ENCODE results near the gene DNASE1L2. TPM values are rescaled to one million over a fixed set of nuclear protein-coding genes. Genes with fewer than 3 reads are reported as not detected.

DNASE1L2 gene
- total and polyA plus RNA-seq, 2 of the 4 experiments (the other 2 are of a cell fraction) = 0.18 to 0.75 TPM

- no TSS peak for BruUV-seq (replicated peaks)
- Histone ChIP-seq H2BK5ac (ENCODE audit: low read depth, low read length, poor library complexity, severe bottlenecking) (no peak overlapping the region), H3K4me3 (ENCODE audit: insufficient read depth, low read depth, low read length) (no peak overlapping the region), H3K79me1 (ENCODE audit: low read depth in 1 of 2, low read length in 2 of 2) (peaks cover 27 to 54% of the 10 kb centered on the region in 2 experiments), H3K14ac (replicated peaks; ENCODE audit: low read depth, low read length) (no peak overlapping the region), H3K36me3 (ENCODE audit: control insufficient read depth, insufficient read depth, low read length) (peaks cover 28% of the 10 kb centered on the region), H3K9me1 (ENCODE audit: insufficient read depth, low read length) (peaks cover 6% of the 10 kb centered on the region; the same call in 1 of the 2 replicates), H3K27ac (ENCODE audit: insufficient read depth, low read length) (no peak overlapping the region), H4K20me1 (ENCODE audit: insufficient read depth, low read length) (peaks cover 16% of the 10 kb centered on the region), H4K8ac (ENCODE audit: low read depth in 2 of 2, low read length in 2 of 2) (no peak overlapping the region), H4K91ac (ENCODE audit: insufficient read depth, low read depth, low read length) (no peak overlapping the region), H2BK20ac (ENCODE audit: low read depth, low read length) (no peak overlapping the region), H3K4me1 (ENCODE audit: control insufficient read depth, insufficient read depth, low read length) (peaks cover 14% of the 10 kb centered on the region), H2BK15ac (ENCODE audit: low read depth, low read length) (no peak overlapping the region), H2AFZ (replicated peaks; ENCODE audit: low read length, poor library complexity) (no peak overlapping the region), H3K27me3 (ENCODE audit: control insufficient read depth, insufficient read depth, low read length) (no peaks in the 10 kb centered on the region), H3K23ac (ENCODE audit: low read depth, low read length) (no peak overlapping the region), H3K18ac (ENCODE audit: low read depth, low read length) (no peak overlapping the region), H3K4ac (ENCODE audit: low read depth, low read length) (no peak overlapping the region), H2AK9ac (replicated peaks; ENCODE audit: low read depth, low read length, poor library complexity) (no peak overlapping the region), H3K56ac (ENCODE audit: extremely low read depth, insufficient read depth, low read length) (no peak overlapping the region), H3K9me3 (ENCODE audit: control insufficient read depth, insufficient read depth, low read length) (no peaks in the 10 kb centered on the region), H3K9ac (ENCODE audit: low read depth, low read length) (no peak overlapping the region), H2BK120ac (ENCODE audit: low read depth, low read length) (no peak overlapping the region), H4K5ac (ENCODE audit: low read depth, low read length) (no peak overlapping the region), H3K4me2 (ENCODE audit: low read depth, low read length) (no peak overlapping the region), H2AK5ac (ENCODE audit: low read depth, low read length) (no peak overlapping the region)
- dilution Hi-C loops (cut with HindIII; ENCODE audit: low sequenced_read_pairs, unreplicated experiment) (no loop called here), intact Hi-C loops (cut with micrococcal nuclease) (no loop called here), in situ Hi-C loops (cut with MboI; ENCODE audit: low sequenced_read_pairs) (no loop called here)
- WGBS, 2 experiments (ENCODE audit: extremely low coverage in 2 of 2, insufficient read length in 1 of 2) = 80% methylated on average over 9 of the region's 29 CpGs; no CpG with 5 or more reads in 1 of the 2 experiments
- ATAC-seq (ENCODE audit: low read depth) (no peak), DNase-seq (no peak)
- CTCF ChIA-PET = no interaction called here
- POLR2A ChIA-PET (ENCODE audit: unreplicated experiment) = no interaction called here
- TF ChIP-seq USF2 (IDR thresholded peaks at IDR 0.05; ENCODE audit: low read depth, low read length) (no peak), BHLHE40 (IDR thresholded peaks at IDR 0.05; ENCODE audit: low read depth, low read length) (no peak), CHD1 (IDR thresholded peaks at IDR 0.05; ENCODE audit: low read depth, low read length) (no peak), CTCF (conservative IDR thresholded peaks at IDR 0.05; ENCODE audit: low read depth, low read length) (no peak), MAFK (IDR thresholded peaks at IDR 0.05; ENCODE audit: low read depth, low read length) (no peak), ELK1 (IDR thresholded peaks at IDR 0.05; ENCODE audit: borderline replicate concordance, low read depth, low read length) (no peak), POLR2A (IDR thresholded peaks at IDR 0.05; ENCODE audit: low read depth, low read length) (no peak), RCOR1 (IDR thresholded peaks at IDR 0.05; ENCODE audit: insufficient replicate concordance, low read length) (no peak), MXI1 (IDR thresholded peaks at IDR 0.05; ENCODE audit: borderline replicate concordance, low read depth, low read length) (no peak), SMC3 (IDR thresholded peaks at IDR 0.05; ENCODE audit: low read depth, low read length) (no peak), RFX5 (IDR thresholded peaks at IDR 0.05; ENCODE audit: low read depth, low read length) (no peak), NFE2L2 (IDR thresholded peaks at IDR 0.05; ENCODE audit: low read depth, low read length) (no peak), RAD21 (IDR thresholded peaks at IDR 0.05; ENCODE audit: low read length) (no peak), MAZ (IDR thresholded peaks at IDR 0.05; ENCODE audit: borderline replicate concordance, low read depth, low read length) (no peak), CEBPB (IDR thresholded peaks at IDR 0.05; ENCODE audit: low read depth, low read length) (no peak), FOS (IDR thresholded peaks at IDR 0.05; ENCODE audit: low read depth, low read length) (no peak)
These were observed 26.8 kb upstream of the DNASE1L2 start for GRCh38 chr16:2209258-2210008.

Measured in IMR-90 (cell line).